Measurements from ENCODE around the gene ANKFY1.

DNA sequence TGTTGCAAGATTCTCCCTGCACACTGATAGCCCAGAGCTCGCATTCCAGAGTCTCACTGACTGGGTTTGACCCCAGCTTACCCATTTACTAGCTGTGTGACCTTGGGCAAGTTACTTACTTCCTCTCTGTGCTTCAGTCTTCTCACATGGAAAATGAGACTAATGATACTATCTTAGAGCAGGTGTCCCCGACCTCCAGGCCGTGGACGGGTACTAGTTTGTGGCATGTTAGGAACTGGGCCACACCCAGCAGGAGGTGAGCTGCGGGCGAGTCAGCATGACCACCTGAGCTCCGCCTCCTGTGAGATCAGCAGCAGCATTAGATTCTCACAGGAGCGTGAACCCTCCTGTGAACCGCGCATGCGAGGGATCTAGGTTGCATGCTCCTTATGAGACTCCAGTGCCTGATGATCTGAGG is 15.8 kb downstream of the ANKFY1 start:
- no peak for TF ChIP-seq CTCF (tag by site-specific recombination; IDR thresholded peaks at IDR 0.05)
- TF ChIP-seq ZNF354C (tag by site-specific recombination; IDR thresholded peaks at IDR 0.05; ENCODE audit: borderline replicate concordance, low read depth), result no peak
- no peak for TF ChIP-seq ZNF792 (tag by site-specific recombination; IDR thresholded peaks at IDR 0.05)
- TF ChIP-seq, protein P1, sequence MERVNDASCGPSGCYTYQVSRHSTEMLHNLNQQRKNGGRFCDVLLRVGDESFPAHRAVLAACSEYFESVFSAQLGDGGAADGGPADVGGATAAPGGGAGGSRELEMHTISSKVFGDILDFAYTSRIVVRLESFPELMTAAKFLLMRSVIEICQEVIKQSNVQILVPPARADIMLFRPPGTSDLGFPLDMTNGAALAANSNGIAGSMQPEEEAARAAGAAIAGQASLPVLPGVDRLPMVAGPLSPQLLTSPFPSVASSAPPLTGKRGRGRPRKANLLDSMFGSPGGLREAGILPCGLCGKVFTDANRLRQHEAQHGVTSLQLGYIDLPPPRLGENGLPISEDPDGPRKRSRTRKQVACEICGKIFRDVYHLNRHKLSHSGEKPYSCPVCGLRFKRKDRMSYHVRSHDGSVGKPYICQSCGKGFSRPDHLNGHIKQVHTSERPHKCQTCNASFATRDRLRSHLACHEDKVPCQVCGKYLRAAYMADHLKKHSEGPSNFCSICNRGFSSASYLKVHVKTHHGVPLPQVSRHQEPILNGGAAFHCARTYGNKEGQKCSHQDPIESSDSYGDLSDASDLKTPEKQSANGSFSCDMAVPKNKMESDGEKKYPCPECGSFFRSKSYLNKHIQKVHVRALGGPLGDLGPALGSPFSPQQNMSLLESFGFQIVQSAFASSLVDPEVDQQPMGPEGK (tag by site-specific recombination; IDR thresholded peaks at IDR 0.05), result no peak
- TF ChIP-seq ZNF121 (tag by site-specific recombination; IDR thresholded peaks at IDR 0.05), result no peak
- TF ChIP-seq ZNF155 (tag by site-specific recombination; IDR thresholded peaks at IDR 0.05), result no peak
- TF ChIP-seq ZNF274 (IDR thresholded peaks at IDR 0.05; ENCODE audit: low read length), result no peak
- TF ChIP-seq ZNF274 (tag by site-specific recombination; IDR thresholded peaks at IDR 0.05; ENCODE audit: borderline replicate concordance), result no peak
- no peak for TF ChIP-seq ZNF18 (tag by site-specific recombination; IDR thresholded peaks at IDR 0.05)
- TF ChIP-seq, protein P2, sequence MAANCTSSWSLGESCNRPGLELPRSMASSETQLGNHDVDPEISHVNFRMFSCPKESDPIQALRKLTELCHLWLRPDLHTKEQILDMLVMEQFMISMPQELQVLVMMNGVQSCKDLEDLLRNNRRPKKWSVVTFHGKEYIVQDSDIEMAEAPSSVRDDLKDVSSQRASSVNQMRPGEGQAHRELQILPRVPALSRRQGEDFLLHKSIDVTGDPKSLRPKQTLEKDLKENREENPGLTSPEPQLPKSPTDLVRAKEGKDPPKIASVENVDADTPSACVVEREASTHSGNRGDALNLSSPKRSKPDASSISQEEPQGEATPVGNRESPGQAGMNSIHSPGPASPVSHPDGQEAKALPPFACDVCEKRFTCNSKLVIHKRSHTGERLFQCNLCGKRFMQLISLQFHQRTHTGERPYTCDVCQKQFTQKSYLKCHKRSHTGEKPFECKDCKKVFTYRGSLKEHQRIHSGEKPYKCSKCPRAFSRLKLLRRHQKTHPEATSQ (tag by site-specific recombination; IDR thresholded peaks at IDR 0.05), result no peak
- TF ChIP-seq ZBTB1 (tag by site-specific recombination; IDR thresholded peaks at IDR 0.05), result no peak
- TF ChIP-seq ZNF768 (tag by site-specific recombination; IDR thresholded peaks at IDR 0.05), result no peak

Measured in HEK293 (cell line).